Measurements from ENCODE around the gene SLC38A10. TPM values are rescaled to one million over a fixed set of nuclear protein-coding genes. Genes with fewer than 3 reads are reported as not detected.

SLC38A10 gene
- total RNA-seq, 1 experiment from 2014 or later: 43.8 TPM

GRCh38 chr17:81337476-81337879 is 42.4 kb upstream of the SLC38A10 start:
- Histone ChIP-seq H2BK5ac (ENCODE audit: insufficient read length, low read length) (no peak overlapping the region), H3K4me1 (ENCODE audit: insufficient read depth, low read length) (no peaks in the 10 kb centered on the region; the same call in 1 of the 2 replicates), H4K91ac (ENCODE audit: insufficient read length, low read depth, low read length) (no peak overlapping the region), H3K14ac (ENCODE audit: insufficient read depth, low read length) (no peak overlapping the region), H3K4ac (ENCODE audit: low read depth, low read length) (no peak overlapping the region), H3K23me2 (ENCODE audit: insufficient read length, low read depth, low read length, poor library complexity, severe bottlenecking) (peaks cover 6% of the 10 kb centered on the region), H3K27ac (ENCODE audit: insufficient read length, low read depth, low read length) (no peak overlapping the region), H3K23ac (ENCODE audit: insufficient read length, low read depth, low read length) (no peak overlapping the region), H3K79me2 (ENCODE audit: insufficient read depth, low read length) (no peaks in the 10 kb centered on the region), H3K4me2 (ENCODE audit: insufficient read depth, insufficient read length, low read length) (no peak overlapping the region), H2BK120ac (ENCODE audit: low read depth, low read length, poor library complexity, severe bottlenecking) (no peak overlapping the region), H3K79me1 (ENCODE audit: insufficient read depth, low read depth, low read length, poor library complexity, severe bottlenecking) (no peaks in the 10 kb centered on the region), H2BK20ac (ENCODE audit: low read depth, low read length, poor library complexity, severe bottlenecking) (no peak overlapping the region), H3K56ac (ENCODE audit: insufficient read length, low read depth, low read length) (no peak overlapping the region), H2BK12ac (ENCODE audit: insufficient read length, low read depth, low read length) (no peak overlapping the region), H2AFZ (ENCODE audit: low read length) (no peak overlapping the region), H3K9ac (ENCODE audit: extremely low read depth, insufficient read length, low read length) (no peak overlapping the region), H4K20me1 (ENCODE audit: control insufficient read depth, insufficient read depth, insufficient read length) (no peaks in the 10 kb centered on the region), H3K9me3 (ENCODE audit: control insufficient read depth, low read depth, low read length) (no peaks in the 10 kb centered on the region), H3K27me3 (ENCODE audit: insufficient read depth, low read length) (peaks cover 21% of the 10 kb centered on the region), H3K18ac (ENCODE audit: insufficient read length, low read depth, low read length) (no peak overlapping the region), H2BK15ac (ENCODE audit: low read depth, low read length) (no peak overlapping the region), H2AK5ac (ENCODE audit: insufficient read length, low read length) (no peak overlapping the region), H4K5ac (ENCODE audit: insufficient read length, low read depth, low read length) (no peak overlapping the region), H3T11ph (ENCODE audit: low read length) (no peak overlapping the region), H4K8ac (replicated peaks; ENCODE audit: insufficient read length, low read depth, low read length) (no peak overlapping the region)
- no peaks in the 10 kb centered on the region for H3K36me3 Mint-ChIP-seq (ENCODE audit: insufficient read depth in 1 of 3, low read depth in 3 of 3)
- peak; percentile 57 for DNase-seq
- H3K27ac Mint-ChIP-seq: no peak overlapping the region
- H3K9me3 Mint-ChIP-seq: no peaks in the 10 kb centered on the region; a peak in 1 of 5 replicates
- H3K4me1 Mint-ChIP-seq: peaks cover 20 to 50% of the 10 kb centered on the region in 2 experiments
- no peak overlapping the region for H3K4me3 Mint-ChIP-seq
- H3K27me3 Mint-ChIP-seq (ENCODE audit: low read depth): peaks cover 47% of the 10 kb centered on the region
- TF ChIP-seq CTCF (conservative IDR thresholded peaks at IDR 0.05): no peak
- no CpG with 5 or more reads among the region's 14 CpGs for WGBS (ENCODE audit: extremely low coverage, insufficient read length, low lambda C conversion rate)

Measured in H9 (cell line).